ENCODE results near the gene P2RY8.

Gene P2RY8

GRCh38 chrX:1462110-1462509 lies 74.9 kb downstream of the P2RY8 start:
- DNase-seq: no peak

- peak; percentile 22 for DNase-seq
These were observed 81.1 kb downstream of the P2RY8 start for GRCh38 chrX:1455948-1456280.

- DNase-seq: peak; percentile 92
These were observed 82.8 kb downstream of the P2RY8 start for GRCh38 chrX:1453951-1454785.

- DNase-seq: no peak
These were observed 83.6 kb downstream of the P2RY8 start for GRCh38 chrX:1453395-1453783.

GRCh38 chrX:1452516-1453394 lies 84.2 kb downstream of the P2RY8 start, which contains the start of gene ASMTL:
Gene ASMTL, minus strand, starts transcription at chrX:1452909. Its CDS starts 69 bp downstream, at chrX:1452840.
- DNase-seq: peak; percentile 100

- peak; percentile 37 for DNase-seq
These were observed 85.1 kb downstream of the P2RY8 start for GRCh38 chrX:1451661-1452515.

GRCh38 chrX:1451251-1451660 lies 85.7 kb downstream of the P2RY8 start:
- DNase-seq: peak; percentile 24

- DNase-seq: peak; percentile 23
These were observed 86.4 kb downstream of the P2RY8 start for GRCh38 chrX:1450361-1451161.

GRCh38 chrX:1449823-1450149 lies 87.2 kb downstream of the P2RY8 start:
- peak; percentile 4 for DNase-seq

- peak; percentile 29 for DNase-seq
These were observed 87.8 kb downstream of the P2RY8 start for GRCh38 chrX:1449036-1449822.

GRCh38 chrX:1448573-1449001 lies 88.4 kb downstream of the P2RY8 start:
- DNase-seq: peak; percentile 6

GRCh38 chrX:1447969-1448572 lies 88.9 kb downstream of the P2RY8 start:
- DNase-seq: peak; percentile 12

GRCh38 chrX:1446984-1447968 lies 89.7 kb downstream of the P2RY8 start:
- DNase-seq: peak; percentile 33

- DNase-seq: peak; percentile 27
These were observed 92.2 kb downstream of the P2RY8 start for GRCh38 chrX:1444561-1445500.

GRCh38 chrX:1443496-1444075 lies 93.4 kb downstream of the P2RY8 start:
- DNase-seq: peak; percentile 32

GRCh38 chrX:1442724-1443367 lies 94.1 kb downstream of the P2RY8 start:
- DNase-seq: peak; percentile 25

- DNase-seq: peak; percentile 45
These were observed 94.8 kb downstream of the P2RY8 start for GRCh38 chrX:1442016-1442665.

All from islet precursor cell (in vitro differentiated cells).